Measurements from ENCODE around the gene SST.
A peak's percentile ranks its signal among the peaks of the same experiment; 100 is the strongest.
"Not testable (repeated sequence)": the region's sequence is repeated elsewhere in the genome, so short reads cannot be mapped to it uniquely, and the experiment has no call there.

The SST gene

DNA sequence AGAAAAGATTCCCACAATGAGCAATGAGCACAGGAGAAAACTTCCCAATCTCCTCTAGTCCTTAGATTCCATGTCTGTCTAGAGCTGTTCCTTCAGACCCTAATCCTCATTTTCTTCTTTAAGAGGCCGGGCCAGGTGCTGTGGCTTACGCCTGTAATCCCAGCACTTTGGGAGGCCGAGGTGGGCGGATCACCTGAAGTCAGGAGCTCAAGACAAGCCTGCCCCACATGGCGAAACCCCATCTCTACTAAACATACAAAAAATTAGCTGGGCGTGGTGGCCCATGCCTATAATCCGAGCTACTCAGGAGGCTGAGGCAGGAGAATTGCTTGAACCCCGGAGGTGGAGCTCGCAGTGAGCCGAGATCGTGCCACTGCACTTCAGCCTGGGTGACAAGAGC lies 11.6 kb upstream of the SST start:
- not testable (repeated sequence) for DNase-seq

DNA sequence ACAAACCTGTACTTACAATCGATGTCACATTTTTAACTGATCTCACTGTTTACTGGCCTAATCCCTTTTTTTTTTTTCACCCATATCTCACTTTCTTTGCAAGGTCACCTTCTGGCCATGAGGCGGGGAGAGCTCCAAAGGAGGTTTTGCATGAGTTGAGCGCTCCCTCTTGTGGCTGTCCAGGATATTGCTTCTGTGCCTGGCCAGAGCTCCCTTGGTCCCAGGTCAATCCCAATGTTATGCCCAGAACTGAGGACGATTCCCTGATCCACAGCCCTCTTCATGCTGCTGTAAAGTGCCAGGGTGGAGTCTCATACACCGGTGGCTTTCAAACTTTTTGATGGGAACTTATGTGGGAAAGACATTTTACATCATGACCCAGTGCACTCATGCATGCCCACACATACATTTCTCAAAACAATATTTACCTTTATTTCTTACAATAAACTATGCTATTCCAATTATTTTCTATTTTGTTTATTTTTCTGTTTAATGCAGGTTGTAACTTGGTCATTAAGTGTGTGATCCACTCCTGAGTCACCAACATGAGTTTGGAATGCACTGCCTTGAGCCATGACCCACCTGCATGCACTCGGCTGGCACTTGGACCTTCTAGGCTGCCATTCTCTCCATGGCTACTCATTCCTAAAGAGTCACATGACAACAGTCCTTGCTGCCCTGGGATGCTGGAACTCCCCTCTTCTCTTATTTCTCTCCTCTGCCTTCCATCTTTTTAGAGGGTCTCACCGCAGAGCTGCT lies 9.6 kb upstream of the SST start:
- peak; percentile 49 for DNase-seq

DNA sequence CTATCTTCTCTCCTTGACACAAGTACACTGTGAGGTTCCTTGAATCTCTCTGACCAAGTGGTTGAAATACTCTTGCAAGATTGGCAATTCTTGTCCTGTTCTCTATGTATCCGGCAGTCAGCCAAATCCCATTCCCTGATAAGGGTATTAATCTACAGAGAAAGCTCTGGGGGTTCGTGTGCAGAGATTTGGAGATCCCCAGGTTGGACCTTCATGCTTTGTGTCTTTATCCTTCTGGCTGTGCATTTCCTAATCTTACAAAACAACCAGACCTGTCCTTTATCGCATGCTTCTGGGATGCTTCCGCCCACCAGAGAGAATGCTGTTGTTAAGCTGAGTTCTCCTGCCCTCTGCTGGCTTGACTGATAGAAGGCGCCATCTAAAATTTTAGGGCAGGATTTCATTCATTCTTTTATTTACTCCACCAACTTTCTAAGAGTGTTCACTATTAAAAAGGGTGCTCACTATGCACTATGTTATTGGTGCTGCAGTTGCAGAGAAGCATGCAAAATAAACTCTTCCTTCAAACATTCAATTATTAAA lies 8.6 kb upstream of the SST start:
- DNase-seq: no peak

DNA sequence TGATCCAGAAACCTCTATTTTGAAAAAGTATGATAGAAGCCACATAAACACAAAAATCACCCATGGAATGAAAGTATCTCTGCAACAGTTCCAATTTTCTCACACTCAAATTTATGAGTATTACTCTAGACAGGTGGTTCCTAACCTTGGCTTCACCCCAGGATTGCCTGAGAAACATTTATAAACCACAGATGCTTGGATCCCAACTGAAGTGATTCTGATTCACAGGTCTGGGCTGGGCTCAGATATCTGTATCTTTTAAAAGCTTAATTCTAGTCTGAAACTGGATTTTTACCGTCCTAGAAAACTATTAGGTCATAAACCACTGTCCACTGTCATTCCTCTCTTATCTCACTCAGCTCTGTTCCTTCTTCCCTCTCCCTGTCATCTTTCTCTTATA lies 7.4 kb upstream of the SST start:
- DNase-seq: no peak

DNA sequence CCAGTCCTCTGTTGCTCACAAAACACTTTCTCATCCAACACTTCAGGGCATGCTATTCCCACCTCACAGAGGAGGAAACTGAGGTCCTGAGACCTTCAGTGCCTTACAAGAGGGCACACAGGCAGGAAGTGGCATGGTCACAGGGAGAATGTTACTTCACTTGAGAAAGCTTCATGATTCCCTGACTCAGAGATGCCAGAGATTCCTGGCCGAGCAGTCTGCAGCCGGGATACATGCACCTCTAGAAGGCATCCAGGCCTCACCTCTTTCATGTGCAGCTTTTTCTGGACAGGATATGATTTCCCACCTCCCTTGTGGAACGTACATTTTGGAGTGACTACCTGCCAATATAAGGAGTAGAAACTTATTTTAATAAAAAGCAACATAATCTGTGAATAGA lies 2.8 kb upstream of the SST start:
- no peak for DNase-seq

DNA sequence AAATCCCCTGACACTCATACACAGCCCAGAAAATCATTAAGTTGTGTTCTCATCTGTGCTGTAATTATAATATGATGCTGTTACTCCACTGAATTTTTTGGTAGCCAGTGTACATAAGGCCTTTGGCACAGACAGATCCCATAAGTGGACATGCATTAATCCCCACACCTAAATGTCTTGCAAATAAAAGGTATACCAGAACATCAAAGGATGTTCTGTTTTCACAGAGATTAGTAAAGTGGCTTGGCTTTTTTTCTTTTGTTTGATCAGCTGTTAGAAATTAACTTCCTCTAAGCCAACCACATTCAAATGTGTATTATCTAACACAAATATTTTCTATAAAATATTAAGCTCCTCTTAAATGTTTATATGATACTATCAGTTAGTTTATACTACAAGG lies 2.7 kb downstream of the SST start:
- no peak for DNase-seq

DNA sequence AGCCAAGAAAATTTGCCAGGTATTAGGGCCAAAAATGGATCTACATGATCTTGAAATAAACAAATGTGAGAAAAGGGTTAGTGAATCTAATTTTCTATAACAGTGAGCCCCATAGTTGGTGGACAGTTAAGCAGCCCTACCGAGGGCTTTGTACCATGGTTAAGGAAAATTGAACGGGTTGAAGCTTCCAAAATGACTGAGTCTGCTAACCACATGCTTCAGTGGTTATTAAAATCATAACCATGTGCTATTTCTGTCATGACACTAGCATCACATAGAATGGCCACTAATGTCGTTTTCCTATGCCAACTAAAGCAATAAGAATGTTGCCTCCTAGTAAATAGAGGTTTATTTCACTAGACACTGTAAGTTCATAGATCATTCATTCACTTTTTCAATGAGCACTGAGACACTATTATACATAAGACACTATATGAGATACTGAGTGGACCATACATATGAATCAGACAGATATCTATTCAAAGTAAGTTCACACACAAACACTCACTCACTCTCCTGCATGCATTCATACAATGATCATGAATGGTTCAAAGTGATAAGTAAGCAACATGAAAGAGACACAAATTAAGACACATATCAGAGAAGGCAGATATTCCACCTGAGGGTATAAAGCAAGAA lies 4.3 kb downstream of the SST start:
- no peak for DNase-seq

DNA sequence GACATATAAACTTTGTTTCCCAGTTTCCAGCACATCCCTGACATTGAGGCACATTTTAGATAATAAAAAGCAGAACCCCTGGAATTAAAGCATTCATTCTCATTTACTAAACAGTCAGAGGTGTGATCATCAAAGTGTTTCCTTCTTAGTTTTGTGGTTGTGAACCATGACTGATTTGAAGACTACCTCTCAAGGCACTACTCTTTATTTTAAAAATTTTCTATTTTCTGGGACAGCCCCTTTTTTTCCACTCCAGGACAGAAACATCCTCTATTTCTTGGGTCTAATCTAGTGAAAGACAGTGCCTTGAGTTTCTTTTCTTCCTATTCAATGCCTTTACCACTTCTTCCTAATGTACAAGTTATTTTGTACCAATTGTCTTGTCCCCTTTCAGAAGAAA lies 5.2 kb downstream of the SST start:
- DNase-seq: no peak

DNA sequence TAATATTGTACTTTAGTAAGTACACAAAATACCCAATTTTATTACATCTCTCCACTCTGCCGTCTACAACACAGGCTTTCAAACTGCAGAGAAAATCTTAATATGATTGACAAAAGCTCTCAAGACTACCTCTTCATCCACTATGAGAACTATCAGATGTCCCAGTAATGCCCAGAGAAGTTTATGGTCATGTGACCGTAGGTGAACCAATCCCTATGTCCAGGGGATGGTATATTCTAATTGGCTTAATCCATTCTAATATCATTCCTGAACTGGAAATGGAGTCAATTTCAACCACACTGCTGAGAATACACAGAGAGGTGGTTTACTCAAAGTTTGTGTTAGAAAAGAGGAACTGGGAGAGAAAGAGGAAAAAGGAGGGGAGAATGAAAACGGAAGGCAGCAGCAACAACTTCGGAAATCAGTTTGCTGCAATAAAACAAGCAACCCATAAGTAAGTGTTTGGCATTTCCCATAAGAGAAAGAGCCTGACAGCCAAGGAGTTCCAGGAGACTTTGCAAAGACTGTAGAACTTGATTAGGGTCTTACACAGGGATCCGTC lies 7.3 kb downstream of the SST start:
- DNase-seq: no peak

DNA sequence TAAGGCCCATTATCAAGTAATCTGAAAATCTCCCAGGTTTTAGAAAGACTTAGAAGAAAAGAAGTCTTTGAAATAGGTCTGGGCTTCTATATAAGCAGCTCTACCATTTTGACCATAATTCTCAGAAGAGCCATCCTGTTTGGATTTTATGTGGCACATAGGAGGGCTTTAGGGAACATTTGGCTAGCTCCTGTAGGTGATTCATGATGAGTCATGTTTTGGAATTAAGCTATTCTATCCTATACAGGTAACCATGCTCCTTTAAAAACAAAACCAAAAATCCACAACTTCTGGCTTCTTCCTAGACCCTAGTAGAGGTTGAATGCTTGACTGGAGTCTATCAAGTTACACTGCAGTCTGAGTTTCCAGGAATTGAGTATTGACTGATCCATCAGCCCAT lies 8.9 kb downstream of the SST start:
- DNase-seq: no peak

DNA sequence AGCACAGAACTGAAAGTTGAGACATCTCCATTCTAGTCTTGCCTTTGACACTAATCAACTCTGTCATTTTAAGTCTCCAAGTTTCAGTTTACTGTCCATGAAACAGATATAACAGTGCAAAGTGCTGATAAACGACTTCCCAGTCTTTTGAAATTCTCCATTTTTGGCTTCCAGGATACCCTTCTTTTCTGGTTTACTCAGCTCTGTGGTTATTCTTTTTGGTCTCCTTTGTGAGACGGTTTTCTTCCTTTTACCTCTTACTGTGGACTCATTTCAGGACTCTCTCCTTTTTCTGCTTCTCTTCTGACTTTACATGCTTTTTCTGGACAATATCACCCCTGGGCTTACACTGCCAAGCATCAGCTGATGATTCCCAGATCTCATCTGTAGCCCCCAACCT lies 18.9 kb downstream of the SST start:
- no peak for DNase-seq

DNA sequence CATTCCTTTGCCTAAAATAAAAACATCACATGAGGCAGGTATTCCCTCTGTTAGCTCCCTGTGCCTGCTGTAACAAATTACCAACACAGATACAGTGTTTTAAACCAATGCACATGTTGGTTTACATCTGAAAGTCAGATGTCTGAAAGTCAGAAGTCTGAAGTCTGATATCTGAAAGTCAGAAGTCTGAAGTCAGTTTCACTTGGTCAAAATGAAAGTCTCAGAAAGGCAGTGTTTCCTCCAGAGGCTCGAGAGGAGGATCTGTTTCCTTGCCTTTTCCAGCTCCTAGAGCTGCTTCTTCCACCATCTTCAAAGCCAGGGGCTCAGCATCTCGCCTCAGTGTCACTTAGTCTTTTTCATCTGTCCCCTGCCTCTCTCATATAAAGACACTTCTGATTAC lies 22.0 kb downstream of the SST start:
- DNase-seq: no peak

DNA sequence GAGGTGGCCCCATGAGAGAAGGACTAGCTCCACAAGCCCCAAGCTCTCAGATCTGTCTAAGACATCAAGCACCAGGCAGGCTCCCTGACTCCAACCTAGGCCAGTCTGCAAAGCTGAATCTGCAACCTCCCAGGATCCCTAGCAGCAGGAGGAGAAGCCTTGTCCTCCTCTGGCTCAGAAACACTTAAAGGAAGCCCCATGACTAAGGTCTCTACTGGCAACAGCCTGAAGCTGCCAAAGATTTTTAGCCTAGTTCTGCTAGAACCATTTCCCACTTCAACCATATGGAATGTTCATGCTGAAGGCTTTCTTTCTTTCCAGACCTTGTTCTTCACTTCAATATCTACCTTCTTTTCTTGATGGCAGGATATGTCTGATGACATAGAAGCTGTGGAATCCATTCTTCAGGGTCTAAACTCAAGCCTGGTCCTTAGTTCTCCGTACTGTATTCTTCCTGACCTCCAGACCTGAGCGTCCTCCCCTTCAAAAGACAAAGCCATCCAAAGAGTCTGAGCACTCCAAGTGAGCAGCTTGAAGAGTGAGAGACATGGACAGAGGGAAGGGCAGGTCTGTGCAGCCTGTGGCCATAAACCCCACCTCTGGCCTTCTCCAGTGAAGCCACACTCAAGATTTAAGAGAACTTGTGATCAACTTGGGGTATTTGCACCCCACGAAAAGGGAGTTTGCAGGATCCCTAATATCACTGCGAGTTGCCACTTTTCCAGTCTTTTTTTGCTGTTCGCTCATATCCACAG lies 23.1 kb downstream of the SST start:
- DNase-seq: no peak

DNA sequence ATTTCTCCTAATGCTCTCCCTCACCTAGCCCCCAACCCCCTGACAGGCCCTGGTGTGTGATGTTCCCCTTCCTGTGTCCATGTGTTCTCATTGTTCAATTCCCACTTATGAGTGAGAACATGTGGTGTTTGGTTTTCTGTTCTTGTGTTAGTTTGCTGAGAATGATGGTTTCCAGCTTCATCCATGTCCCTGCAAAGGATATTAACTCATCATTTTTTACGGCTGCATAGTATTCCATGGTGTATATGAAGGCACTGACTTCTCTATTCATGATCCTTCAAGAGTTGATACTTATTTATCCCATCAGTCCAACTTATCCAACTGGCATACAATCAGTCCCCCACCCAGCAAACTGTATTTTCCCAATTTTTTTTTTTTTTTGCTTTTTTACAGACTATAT lies 24.8 kb downstream of the SST start:
- not testable (repeated sequence) for DNase-seq

DNA sequence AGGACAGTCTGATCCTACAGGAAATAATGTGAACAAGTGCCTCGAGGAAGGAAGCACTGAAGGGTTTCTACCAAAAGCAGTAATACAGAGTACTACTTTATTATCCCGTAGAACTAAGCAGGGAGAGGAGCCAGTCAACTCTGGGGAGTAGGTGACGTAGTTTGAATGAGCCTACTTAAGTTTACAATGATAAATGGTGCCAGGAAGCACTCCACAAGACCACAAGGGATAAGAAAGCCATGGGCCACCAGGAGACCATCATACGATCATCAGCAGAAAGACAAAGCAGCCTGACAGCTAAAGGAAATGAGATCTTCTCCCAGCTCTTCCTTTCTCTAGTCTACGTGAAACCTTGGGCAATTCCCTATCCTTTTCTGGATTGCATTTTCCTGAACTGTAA lies 27.3 kb downstream of the SST start:
- no peak for DNase-seq

DNA sequence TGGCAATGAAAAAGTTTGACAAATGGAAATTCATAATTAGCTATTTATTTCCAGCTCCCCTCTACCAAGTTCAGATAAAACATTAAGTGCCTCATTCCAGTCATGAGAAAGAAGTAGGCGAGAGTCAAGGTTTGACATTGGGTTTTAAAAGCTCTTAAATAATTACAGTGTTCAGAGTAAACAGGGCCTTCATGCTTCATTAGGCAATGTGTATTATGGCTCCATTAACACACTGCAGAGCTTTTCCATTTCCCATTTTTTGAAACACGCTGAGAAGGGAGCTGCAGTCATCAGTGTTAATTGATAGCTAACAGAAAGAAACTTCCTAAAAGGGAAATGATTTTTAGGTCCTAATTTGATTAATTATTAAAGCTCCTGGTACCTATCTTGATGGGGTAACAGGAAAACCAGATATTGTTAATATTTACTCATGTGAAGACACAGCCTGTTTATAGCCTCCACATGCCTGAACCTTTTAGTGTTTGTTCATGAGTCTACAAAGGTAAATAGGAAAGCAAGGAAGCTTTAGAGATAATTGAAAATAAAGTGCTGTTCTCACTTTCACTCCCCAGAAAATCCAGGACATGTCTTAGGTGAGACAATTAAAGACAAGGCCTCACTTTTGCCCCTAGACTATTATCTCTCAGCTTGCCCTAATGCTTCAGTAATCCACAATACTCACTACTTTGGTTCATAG lies 28.7 kb downstream of the SST start:
- DNase-seq: no peak

DNA sequence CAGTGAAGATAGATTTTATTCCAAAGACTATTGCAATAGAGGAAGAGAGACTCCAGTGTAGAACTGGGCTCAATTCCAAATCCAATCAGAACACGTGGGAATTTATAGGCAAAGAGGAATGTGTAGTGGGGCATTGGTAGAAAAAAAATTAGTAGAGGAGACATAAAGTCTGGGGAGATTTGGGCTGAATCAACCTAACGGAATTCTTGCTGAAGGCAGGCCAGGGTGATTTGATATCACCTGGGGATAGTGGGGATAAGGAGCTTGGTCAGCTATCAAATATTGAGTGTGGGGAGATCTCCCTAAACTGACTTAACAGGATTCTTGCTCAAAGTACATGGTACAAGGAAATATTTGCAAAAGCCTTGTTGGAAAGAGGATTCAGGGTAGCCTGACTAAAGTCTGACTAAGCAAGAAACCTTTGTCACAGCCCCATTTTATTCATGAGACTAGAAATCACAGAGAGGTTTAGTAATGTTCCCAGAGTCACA lies 29.6 kb downstream of the SST start:
- no peak for DNase-seq

DNA sequence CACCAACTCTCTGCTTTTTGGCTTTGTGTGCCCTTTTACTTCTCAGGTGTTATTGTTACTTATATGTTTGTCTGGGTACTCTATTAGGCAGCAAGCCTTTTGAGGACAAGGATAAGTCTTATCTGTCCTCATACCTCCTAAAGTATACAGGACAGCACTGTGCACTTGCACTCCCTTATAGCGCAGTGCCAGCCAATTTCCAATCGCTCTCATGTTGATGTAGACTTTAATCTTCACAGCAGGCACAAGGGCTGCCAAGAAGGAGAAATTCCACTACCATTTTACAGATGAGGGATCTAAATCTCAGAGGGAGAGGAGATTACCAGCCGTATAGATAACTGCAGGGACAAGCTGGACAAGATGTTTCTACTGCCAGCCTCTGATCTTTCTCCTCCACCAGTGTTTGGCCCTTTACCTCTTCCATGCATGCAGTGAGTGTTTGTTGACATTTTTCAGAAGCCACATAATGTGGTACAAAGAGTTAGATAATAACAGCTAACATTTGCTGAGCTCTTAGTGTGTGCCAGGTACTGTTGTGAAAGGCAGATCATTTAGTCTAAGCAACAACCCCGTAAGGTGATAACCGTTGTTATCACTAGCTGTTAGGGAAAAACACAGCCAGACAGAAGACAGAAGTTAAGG lies 30.1 kb downstream of the SST start:
- no peak for DNase-seq

DNA sequence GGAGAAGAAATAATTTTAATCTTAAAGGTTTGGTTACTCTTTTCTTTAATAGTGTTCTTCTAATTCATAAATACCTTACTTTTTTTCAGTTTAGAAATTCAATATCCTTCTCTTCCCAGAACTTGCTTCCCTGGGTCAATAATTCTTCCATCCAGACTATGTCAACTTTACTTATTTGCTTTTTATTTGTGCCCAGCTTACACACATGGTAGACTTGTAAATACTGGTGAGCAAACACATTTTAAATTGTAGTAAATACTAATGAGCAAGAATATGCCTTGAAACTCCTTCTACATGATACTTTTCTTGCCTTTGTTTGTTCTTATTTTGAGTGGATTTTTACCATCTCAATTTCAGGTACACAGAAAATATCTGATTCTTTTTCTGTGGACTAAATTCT lies 33.7 kb downstream of the SST start:
- DNase-seq: no peak

DNA sequence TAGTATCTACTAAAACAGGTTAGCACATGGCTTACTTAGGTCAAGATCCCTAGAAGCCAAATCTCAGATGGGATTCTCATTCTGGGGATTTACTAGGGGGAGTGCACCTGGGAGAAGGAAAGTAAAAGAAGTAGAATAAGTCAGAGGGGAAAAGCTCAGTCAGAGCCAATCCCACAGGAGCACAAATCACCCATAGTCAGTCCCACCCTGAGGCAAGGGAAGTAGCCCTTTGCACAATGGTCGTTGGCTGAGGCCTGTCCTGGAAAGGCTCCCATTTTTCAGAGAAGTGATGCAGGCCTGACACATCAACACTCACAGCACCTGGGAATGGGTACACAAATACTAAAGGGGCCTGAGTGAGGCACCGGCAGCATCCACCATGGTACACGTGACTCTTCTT lies 39.8 kb downstream of the SST start:
- no peak for DNase-seq

DNA sequence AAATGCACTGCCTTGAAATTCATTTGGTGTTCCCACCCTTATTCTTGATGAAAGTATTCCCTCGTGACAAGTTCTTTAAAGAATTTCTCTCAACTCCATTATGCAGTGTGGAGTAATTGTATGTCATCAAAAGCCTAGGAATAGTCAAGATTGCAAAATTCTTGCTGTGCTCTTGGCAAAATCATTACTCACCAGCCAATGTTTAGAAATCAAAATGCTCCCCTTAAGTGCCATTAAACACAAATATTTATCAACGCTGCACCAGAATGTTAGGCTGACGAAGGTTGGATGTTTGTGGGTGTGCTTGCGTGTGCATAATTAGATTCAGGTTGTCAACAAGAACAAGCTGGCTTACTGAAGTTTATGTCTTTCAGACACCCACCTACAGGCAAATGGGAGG lies 40.5 kb downstream of the SST start:
- DNase-seq: no peak

DNA sequence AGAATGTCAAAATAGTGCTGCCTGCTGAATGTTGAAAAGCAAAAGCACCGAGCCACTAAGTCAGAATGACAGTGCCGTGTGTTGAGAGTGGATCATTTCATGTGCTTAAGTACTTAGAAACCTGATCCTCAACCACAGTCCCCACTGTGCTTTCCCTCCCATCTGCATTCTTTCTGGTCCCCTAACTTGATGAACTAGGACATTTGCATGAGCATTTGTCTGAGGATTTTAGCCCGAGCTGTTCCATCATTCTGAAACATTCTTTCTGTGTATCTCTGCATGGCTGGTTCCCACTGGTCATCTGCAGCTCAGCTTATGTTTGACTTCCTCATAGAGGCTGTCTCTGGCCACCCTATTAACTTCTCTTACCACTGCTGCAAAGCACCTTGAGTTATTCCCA lies 42.0 kb downstream of the SST start:
- no peak for DNase-seq
